ENCODE data around the gene CT47C1.

The CT47C1 gene

GRCh38 chrX:119071381-119071780 lies 1.4 kb upstream of the CT47C1 start:
- DNase-seq = no peak
- in situ Hi-C loops (cut with MboI; ENCODE audit: low pct_unique_long_range_greater_than_20kb, low sequenced_read_pairs) = no loop called here

GRCh38 chrX:119073200-119073905 lies 560 bp downstream of the CT47C1 start:
- no peak for DNase-seq
- in situ Hi-C loops (cut with MboI; ENCODE audit: low pct_unique_long_range_greater_than_20kb, low sequenced_read_pairs) = no loop called here

DNA sequence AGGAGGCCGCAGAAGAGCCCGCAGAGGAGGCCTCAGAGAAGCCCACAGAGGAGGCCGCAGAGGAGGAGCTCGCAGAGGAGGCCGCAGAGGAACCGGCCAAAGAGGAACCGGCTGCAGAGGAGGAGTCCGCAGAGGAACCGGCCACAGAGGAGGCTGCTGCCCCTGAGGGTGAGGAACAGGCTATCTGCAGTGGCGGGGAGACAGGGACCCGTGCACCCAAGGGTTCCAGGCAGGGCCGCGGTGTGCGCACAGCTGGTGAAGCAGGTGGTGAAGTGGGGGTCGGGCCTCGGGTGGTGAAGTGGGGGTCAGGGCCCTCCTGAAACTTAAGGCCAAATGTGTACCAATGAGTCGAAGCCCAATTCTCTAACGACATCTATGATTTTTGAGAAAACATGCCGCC lies 1.1 kb downstream of the CT47C1 start:
- in situ Hi-C loops (cut with MboI; ENCODE audit: low pct_unique_long_range_greater_than_20kb, low sequenced_read_pairs) = no loop called here
- DNase-seq = no peak

DNA sequence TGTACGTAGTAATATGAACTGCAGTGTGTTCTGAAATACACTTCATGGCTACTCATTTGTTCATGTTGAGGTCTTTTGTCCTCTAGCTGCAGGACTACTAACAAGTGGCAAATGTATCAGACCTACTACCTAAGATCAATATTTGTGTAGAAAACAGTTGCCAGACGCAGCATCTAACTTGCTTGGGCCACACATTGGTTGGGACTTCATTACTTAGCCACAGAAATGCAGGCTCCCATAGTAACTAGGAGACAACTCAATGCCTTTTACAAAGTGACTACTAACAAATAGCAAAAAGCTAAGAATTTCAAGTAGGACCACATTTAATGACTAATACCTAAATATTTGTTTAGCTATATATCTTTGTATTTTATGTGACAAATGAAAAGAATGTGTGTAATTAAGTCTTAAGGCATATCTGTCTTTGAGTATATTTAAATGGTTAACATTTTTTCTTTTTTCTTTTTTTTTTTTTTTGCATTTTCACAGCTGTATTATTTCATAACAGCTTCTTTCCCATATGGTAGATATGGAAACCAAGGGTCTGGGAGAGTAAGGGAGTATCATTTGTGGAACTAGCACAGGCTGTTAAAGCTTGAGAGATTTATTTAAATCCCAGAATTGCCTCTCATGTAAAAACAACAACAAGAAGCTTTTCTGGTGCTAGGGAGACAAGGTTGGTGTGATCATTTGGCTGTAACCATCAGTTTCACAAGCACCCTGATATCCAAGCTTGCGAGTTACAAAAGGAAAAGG lies 2.7 kb downstream of the CT47C1 start:
- no peak for DNase-seq
- in situ Hi-C loops (cut with MboI; ENCODE audit: low pct_unique_long_range_greater_than_20kb, low sequenced_read_pairs) = no loop called here

- no peak for DNase-seq
- in situ Hi-C loops (cut with MboI; ENCODE audit: low pct_unique_long_range_greater_than_20kb, low sequenced_read_pairs) = no loop called here
These were observed 9.5 kb downstream of the CT47C1 start for GRCh38 chrX:119082278-119082677.

- in situ Hi-C loops (cut with MboI; ENCODE audit: low pct_unique_long_range_greater_than_20kb, low sequenced_read_pairs) = no loop called here
- no peak for DNase-seq
These were observed 12.0 kb downstream of the CT47C1 start for GRCh38 chrX:119084766-119085165.

DNA sequence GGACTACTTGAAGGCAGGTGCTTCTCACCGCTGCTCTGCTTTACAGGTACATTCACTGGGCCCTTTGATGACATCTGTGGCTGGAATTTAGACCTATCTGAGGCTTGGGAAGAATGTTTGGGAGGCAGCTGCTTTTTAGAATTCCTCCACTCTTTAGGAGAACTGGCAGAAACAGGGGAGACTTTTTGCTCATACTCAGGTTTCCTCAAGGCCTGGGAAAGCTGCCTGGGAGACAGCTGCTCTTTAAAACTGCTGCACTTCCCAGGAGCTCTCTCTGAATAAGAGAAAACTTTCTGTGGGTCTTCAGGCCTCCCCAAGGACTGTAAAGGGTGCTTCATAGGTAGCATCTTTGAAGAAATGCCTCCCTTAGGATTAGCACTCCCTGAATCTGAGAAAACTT lies 14.3 kb downstream of the CT47C1 start:
- DNase-seq = no peak
- in situ Hi-C loops (cut with MboI; ENCODE audit: low pct_unique_long_range_greater_than_20kb, low sequenced_read_pairs) = no loop called here

DNA sequence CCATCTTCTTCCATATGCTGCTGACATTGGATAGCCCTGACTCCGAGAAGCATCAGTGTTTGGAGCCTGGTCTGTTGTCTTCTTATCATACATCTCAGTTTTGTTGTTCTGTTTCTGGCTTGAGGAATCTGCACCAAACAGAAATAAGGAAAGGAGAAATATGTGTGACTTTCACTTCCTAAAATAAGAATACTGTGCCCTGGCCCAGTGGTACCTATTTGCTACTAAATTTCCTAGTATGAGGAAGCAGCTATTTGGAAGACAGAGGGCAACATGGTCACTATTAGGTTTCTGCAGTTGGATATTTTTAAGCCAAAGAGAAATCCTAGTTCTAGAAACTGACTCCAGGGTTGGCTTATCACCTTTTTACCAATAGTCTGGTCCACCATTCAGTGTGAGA lies 16.8 kb downstream of the CT47C1 start:
- no peak for DNase-seq
- in situ Hi-C loops (cut with MboI; ENCODE audit: low pct_unique_long_range_greater_than_20kb, low sequenced_read_pairs) = no loop called here

DNA sequence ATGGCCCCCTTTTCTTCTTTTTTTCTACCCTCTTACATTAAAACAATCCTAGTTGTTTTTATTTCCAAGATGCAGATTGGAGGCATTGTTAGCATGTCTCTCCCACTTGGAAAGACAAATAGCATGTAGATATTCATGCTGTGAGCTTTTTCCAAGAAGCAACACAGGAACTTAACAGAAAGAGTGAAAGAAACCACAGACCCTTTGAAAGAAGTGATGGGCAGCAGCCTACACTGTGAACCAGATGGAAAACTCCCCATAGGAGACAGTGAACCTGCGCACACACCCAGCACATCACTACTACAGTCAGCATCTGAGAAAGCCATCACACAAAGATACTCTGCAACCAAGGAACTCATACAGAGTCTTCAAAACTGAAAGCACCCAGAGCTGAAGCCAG lies 17.8 kb downstream of the CT47C1 start:
- no peak for DNase-seq
- in situ Hi-C loops (cut with MboI; ENCODE audit: low pct_unique_long_range_greater_than_20kb, low sequenced_read_pairs) = no loop called here

- in situ Hi-C loops (cut with MboI; ENCODE audit: low pct_unique_long_range_greater_than_20kb, low sequenced_read_pairs) = no loop called here
- no peak for DNase-seq
These were observed 21.4 kb downstream of the CT47C1 start for GRCh38 chrX:119093991-119094735.

- no peak for DNase-seq
These were observed 22.0 kb downstream of the CT47C1 start for GRCh38 chrX:119094819-119095218.

DNA sequence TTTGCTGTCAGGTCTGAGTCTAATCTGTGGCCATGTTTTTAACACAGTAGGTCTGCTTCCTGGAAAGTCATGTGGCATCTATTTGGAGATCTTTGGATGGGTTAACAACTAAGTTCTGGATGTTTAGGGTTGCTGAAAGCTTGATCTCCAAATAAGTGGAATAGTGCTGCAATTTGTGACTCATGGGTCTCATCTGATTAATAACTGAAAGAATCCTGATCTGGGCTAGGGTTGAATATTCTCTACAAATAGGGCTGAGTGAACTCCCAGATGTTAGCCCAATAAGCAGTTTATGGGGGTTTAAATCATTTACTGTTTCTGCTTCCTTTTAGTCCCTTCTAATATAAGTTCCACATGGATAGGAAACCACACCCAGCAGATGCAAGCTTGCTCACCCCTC lies 23.1 kb downstream of the CT47C1 start:
- no peak for DNase-seq
- in situ Hi-C loops (cut with MboI; ENCODE audit: low pct_unique_long_range_greater_than_20kb, low sequenced_read_pairs) = no loop called here

More at GRCh38 chrX:119094819-119095218, 22.0 kb downstream of the CT47C1 start:
- in situ Hi-C loops (cut with MboI; ENCODE audit: low pct_unique_long_range_greater_than_20kb, low sequenced_read_pairs) = no loop called here

- no peak for DNase-seq
- in situ Hi-C loops (cut with MboI; ENCODE audit: low pct_unique_long_range_greater_than_20kb, low sequenced_read_pairs) = no loop called here
These were observed 28.4 kb downstream of the CT47C1 start for GRCh38 chrX:119101168-119101567.

DNA sequence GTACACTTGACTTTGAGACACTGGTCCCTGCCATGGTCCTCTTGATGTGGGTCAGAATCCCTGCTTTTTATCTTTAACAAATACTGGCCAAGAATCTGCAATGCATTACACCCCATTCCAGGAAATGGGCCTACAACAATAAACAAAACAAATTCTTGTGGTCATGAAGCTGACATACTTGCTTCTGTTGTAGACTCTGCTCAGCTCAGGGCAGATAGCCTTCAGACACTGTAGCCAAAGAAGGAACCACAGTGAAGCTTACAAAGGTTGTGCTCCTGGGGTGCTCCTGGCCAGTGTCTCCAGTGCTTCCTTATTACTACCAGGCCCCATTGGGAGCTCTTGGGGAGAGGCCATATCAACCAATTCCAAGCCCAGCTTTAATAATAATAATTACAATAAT lies 33.0 kb downstream of the CT47C1 start:
- in situ Hi-C loops (cut with MboI; ENCODE audit: low pct_unique_long_range_greater_than_20kb, low sequenced_read_pairs) = no loop called here
- no peak for DNase-seq

GRCh38 chrX:119107206-119107605 lies 34.4 kb downstream of the CT47C1 start:
- in situ Hi-C loops (cut with MboI; ENCODE audit: low pct_unique_long_range_greater_than_20kb, low sequenced_read_pairs) = no loop called here
- DNase-seq = no peak

- DNase-seq = peak; percentile 77
These were observed 46.1 kb downstream of the CT47C1 start for GRCh38 chrX:119118780-119119395.

GRCh38 chrX:119121341-119121740 lies 48.5 kb downstream of the CT47C1 start:
- no peak for DNase-seq

More at GRCh38 chrX:119118780-119119395, 46.1 kb downstream of the CT47C1 start:
- in situ Hi-C loops (cut with MboI; ENCODE audit: low pct_unique_long_range_greater_than_20kb, low sequenced_read_pairs) = no loop called here

More at GRCh38 chrX:119121341-119121740, 48.5 kb downstream of the CT47C1 start:
- in situ Hi-C loops (cut with MboI; ENCODE audit: low pct_unique_long_range_greater_than_20kb, low sequenced_read_pairs) = no loop called here
